Upper lobe of right lung (tissue), 1 donor: Measurements from ENCODE around the gene GTF3C1. TPM values are rescaled to one million over a fixed set of nuclear protein-coding genes. Genes with fewer than 3 reads are reported as not detected.

Experiments
- ATAC-seq: fragments of 200-7000 bp; cut with Tn5 transposase; one replicate; pipeline ENCODE4 v1.9.1; 2020; ENCODE audit warnings: mild to moderate bottlenecking, moderate library complexity
- DNase-seq: peaks from one replicate; pipeline ENCODE4 v3.0.0-alpha.2; 2020
- H3K27ac ChIP-seq: fragments of 200-600 bp; one replicate; pipeline ENCODE4 v1.8.0; 2022
- H3K27me3 ChIP-seq: fragments of 200-600 bp; one replicate; pipeline ENCODE4 v1.8.0; 2022; ENCODE audit warnings: mild to moderate bottlenecking
- H3K36me3 ChIP-seq: fragments of 200-600 bp; one replicate; pipeline ENCODE4 v1.8.0; 2022
- H3K4me1 ChIP-seq: fragments of 200-600 bp; one replicate; pipeline ENCODE4 v1.8.0; 2022
- H3K4me3 ChIP-seq: fragments of 200-600 bp; one replicate; pipeline ENCODE4 v1.8.0; 2022; ENCODE audit warnings: mild to moderate bottlenecking
- H3K9me3 ChIP-seq: fragments of 200-600 bp; one replicate; pipeline ENCODE4 v1.8.0; 2022
- intact Hi-C: fragments of 100-400 bp; cut with DNase I; formaldehyde crosslinking; loops from one replicate; pipeline ENCODE4 v1.11.0; 2022
- total RNA-seq: library from RNA; stranded (reverse); fragmentation: NEBNext Ultra II Directional; extraction: Animal tissue kit (Norgen Biotek cat#: 25700); gene quantifications from one replicate; pipeline ENCODE4 v1.2.1, GENCODE V29; 2021
- TF ChIP-seq, protein P1 (sequence below): fragments of 200-600 bp; IDR thresholded peaks from one replicate; pipeline ENCODE4 v1.8.0; 2022; ENCODE audit warnings: antibody characterized with exemption
- donor health status: DM: no; HTN: yes; CAD: no; lungs with severe emphysema.

GTF3C1 gene
- total RNA-seq, 1 donor from 2014 or later, result 55.0 TPM

DNA sequence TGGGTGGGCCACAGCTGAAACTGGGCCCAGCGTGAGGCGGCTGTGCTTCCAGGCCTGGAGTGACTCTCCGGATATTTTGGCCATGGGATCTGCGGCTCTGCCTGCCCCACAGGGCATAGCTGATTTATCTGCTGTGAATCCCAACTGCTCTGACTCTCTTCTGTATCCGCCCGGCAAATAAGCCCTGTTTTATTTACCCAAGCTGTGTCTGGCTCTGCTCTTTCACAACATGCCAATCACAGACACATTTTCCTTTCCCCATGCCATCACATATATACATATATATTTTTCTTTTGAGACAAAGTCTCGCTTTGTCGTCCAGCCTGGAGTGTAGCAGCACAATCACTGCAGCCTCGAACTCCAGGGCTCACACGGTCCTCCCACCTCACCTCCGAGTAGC lies 33.3 kb downstream of the GTF3C1 start:
- DNase-seq (no peak), ATAC-seq (no peak)
- H3K36me3 ChIP-seq, result peaks cover 53% of the 10 kb centered on the region

DNA sequence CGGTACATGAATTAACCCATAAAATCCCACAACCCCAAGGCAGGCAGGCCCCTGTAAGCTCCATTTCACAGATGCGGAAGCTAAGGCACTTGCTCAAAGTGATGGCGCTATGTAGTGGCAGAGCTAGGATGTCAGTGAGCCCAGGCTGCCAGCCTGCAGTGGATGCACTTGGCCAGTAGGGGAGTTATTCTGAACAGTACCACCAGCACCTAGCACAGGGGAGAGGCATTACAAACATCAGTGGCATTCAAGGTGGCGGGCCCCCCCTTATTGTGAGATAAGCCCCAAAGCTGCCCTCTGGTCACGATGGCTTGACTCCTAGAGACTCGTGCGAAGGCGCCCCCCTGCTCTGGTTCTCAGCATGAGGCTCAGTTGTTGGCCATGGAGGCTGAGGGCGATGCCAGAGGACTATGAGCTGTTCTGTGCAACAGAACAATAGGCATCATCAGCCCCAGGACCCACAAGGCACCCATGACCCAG lies 33.8 kb downstream of the GTF3C1 start:
- TF ChIP-seq, protein P1, sequence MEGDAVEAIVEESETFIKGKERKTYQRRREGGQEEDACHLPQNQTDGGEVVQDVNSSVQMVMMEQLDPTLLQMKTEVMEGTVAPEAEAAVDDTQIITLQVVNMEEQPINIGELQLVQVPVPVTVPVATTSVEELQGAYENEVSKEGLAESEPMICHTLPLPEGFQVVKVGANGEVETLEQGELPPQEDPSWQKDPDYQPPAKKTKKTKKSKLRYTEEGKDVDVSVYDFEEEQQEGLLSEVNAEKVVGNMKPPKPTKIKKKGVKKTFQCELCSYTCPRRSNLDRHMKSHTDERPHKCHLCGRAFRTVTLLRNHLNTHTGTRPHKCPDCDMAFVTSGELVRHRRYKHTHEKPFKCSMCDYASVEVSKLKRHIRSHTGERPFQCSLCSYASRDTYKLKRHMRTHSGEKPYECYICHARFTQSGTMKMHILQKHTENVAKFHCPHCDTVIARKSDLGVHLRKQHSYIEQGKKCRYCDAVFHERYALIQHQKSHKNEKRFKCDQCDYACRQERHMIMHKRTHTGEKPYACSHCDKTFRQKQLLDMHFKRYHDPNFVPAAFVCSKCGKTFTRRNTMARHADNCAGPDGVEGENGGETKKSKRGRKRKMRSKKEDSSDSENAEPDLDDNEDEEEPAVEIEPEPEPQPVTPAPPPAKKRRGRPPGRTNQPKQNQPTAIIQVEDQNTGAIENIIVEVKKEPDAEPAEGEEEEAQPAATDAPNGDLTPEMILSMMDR, result peak; percentile 47
- peak; percentile 63 for ATAC-seq
- Histone ChIP-seq H3K27me3 (no peaks in the 10 kb centered on the region), H3K4me3 (no peak overlapping the region), H3K4me1 (no peaks in the 10 kb centered on the region), H3K36me3 (peaks cover 57% of the 10 kb centered on the region), H3K9me3 (no peaks in the 10 kb centered on the region), H3K27ac (no peak overlapping the region)
- intact Hi-C loops, result no loop called here
- no peak for DNase-seq

More for the DNA sequence above, 33.3 kb downstream of the GTF3C1 start:
- no peaks in the 10 kb centered on the region for H3K27me3 ChIP-seq
- no peaks in the 10 kb centered on the region for H3K4me1 ChIP-seq
- no peak overlapping the region for H3K4me3 ChIP-seq
- no peak overlapping the region for H3K27ac ChIP-seq
- no peaks in the 10 kb centered on the region for H3K9me3 ChIP-seq
- intact Hi-C loops, result no loop called here
- TF ChIP-seq, protein P1, result no peak

DNA sequence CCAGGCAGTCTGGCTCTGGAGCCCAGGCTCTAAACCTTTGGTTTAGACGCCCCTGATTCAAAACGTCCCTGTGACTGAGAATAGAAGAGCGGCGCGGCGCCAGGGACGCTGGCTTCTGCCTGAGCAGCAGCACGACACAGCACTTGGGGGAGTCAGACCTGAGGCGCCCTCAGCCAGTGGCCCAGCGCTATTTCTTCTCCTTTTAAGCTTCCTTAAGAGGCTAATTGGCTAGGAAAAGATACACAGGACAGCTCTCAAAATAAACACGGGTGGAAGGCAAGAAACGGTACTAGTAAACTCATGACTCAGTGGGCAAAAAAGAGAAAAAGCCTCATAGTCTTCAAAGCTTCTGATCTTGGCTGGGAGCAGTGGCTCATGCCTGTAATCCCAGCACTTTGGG lies 34.9 kb downstream of the GTF3C1 start:
- Histone ChIP-seq H3K4me3 (no peak overlapping the region), H3K4me1 (no peaks in the 10 kb centered on the region), H3K27me3 (no peaks in the 10 kb centered on the region), H3K9me3 (no peaks in the 10 kb centered on the region), H3K36me3 (peaks cover 68% of the 10 kb centered on the region), H3K27ac (no peak overlapping the region)
- intact Hi-C loops, result no loop called here
- DNase-seq (no peak), ATAC-seq (no peak)
- TF ChIP-seq, protein P1, result no peak

DNA sequence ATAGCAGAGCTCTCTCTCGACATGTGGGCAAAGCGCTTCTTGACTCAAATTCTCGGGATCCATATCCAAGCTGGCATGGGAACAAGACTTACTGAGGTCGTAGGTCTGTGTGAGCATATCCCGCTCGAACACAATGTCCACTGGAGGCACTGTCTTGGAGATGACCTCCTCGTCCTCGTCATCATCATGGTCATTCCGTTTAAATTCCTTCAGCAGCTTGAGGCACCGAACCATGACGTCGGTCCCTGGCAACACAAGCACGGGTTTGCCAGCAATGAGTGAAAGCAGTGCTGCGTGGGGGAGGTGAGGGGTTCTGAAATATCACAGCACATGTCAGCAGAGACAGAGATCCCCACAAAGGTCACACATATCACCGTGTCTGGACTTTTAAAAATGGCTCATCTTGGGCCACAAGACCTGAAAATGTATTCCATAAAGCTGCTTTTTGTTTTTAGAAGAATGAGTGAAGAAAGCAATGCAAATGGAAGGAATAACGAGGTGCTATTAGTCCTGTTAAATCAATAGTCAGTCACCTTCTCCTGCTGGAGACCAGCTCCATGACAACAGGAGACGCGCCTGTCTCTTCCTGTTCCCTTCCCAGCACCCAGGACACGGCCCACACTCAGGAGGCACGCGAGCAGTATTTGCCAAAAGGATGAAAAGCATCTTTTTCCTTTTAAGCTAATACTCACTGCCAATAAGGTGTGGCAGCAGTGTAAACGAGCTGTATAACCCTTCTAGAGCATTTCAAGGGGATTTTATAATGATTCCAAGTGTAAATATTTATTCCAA lies 37.9 kb downstream of the GTF3C1 start:
- Histone ChIP-seq H3K27me3 (no peaks in the 10 kb centered on the region), H3K4me3 (no peak overlapping the region), H3K4me1 (no peaks in the 10 kb centered on the region), H3K9me3 (no peaks in the 10 kb centered on the region), H3K27ac (no peak overlapping the region), H3K36me3 (peaks cover 72% of the 10 kb centered on the region)
- no peak for ATAC-seq
- no peak for DNase-seq
- intact Hi-C loops, result no loop called here
- TF ChIP-seq, protein P1, result no peak

DNA sequence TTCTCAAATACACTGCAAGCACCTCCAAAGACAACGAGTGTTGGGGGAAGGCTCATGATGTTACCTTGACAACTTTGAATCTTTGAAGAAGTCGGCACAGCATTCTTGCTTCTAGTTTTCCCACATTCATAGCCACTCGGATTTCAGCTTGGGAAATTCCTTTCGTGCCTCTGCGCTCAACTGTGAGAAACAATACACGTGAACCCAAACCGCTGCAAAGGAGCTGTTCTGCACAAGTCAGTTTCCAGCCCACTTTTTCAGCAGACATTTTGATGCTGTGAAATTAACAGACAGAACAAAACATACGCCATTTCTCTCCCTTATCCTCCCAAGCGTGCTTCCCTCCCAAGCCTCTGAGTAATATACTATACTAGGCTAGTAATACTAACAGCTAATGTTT lies 41.2 kb downstream of the GTF3C1 start:
- no peaks in the 10 kb centered on the region for H3K4me1 ChIP-seq
- peaks cover 91% of the 10 kb centered on the region for H3K36me3 ChIP-seq

More for the DNA sequence above, 41.2 kb downstream of the GTF3C1 start:
- DNase-seq, result no peak
- TF ChIP-seq, protein P1, result no peak
- Histone ChIP-seq H3K9me3 (no peaks in the 10 kb centered on the region), H3K27me3 (no peaks in the 10 kb centered on the region), H3K4me3 (no peak overlapping the region), H3K27ac (no peak overlapping the region)
- intact Hi-C loops, result no loop called here
- no peak for ATAC-seq
